Stimulated activated CD8-positive, alpha-beta memory T cell treated with anti-CD3 and anti-CD28 coated beads, Interleukin-12 subunit alpha, Interleukin-12 subunit beta, amount 100 ng/mL, for 4 hours (primary cell): Measurements from ENCODE around the gene DENND1B.
"Not testable (repeated sequence)": the region's sequence is repeated elsewhere in the genome, so short reads cannot be mapped to it uniquely, and the experiment has no call there.

Source experiments
- DNase-seq: peaks from one replicate; pipeline ENCODE4 v3.0.0-alpha.2; 2020; ENCODE audit warnings: low read depth

DENND1B gene

GRCh38 chr1:197553281-197553680, 222.0 kb downstream of the DENND1B start:
- DNase-seq, result no peak

GRCh38 chr1:197546989-197547388, 228.3 kb downstream of the DENND1B start:
- DNase-seq, result no peak

DNA sequence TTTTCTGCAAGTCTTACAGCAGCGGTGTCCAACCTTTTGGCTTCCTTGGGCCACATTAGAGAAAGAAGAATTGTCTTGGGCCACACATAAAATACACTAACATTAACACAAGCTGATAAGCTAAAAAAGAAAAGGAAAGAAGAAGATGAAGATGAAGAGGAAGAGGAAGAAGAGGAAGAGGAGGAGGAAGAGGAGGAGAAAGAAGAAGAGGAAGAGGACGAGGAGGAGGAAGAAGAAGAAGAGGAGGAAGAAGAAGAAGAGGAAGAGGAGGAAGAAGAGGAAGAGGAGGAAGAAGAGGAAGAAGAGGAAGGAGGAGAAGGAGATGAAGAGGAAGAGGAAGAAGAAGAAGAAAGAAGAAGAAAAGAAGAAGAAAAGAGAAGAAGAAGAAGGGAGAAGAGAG, 230.7 kb downstream of the DENND1B start:
- DNase-seq, result no peak

DNA sequence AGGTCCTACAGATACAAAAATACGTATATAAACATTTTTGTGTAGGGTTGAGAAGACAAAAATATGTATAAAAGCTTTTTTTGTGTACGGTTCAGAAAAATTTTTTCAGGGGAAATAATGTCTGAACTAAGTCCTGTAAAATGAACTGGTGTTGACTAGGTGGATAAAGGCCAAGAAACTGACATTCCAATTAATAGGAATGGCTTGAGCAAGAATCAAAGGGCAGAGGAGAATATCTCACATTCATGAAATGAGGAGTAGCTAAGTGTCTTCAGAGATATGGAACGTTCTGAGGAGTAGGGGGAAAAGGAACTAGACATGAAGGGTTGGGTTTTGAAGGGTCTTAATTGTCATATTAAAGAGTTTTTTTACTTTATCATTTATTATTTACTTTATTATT, 231.2 kb downstream of the DENND1B start:
- DNase-seq, result no peak

DNA sequence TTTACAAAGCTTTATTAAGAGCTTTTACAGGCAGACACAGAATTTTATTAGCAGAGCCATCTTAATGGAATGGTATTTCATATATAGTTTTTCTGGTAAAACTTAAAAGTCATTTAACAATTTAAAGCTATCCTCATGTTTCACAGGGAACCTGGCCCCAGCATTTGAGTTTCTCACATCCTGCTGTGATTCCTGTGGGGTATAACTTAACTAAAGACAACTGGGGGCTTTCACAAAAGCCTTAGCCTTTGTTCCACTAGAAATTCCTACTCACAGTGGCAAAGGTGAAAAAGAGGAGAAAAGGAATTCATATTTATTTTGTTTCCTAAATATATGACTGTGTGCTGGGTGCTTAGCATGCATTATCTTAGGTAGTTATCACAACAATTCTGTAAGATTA, 233.9 kb downstream of the DENND1B start:
- no peak for DNase-seq

- DNase-seq, result no peak
Measured at GRCh38 chr1:197526736-197527371, 248.4 kb downstream of the DENND1B start.

- DNase-seq, result no peak
Measured at GRCh38 chr1:197521118-197521739, 254.1 kb downstream of the DENND1B start.

DNA sequence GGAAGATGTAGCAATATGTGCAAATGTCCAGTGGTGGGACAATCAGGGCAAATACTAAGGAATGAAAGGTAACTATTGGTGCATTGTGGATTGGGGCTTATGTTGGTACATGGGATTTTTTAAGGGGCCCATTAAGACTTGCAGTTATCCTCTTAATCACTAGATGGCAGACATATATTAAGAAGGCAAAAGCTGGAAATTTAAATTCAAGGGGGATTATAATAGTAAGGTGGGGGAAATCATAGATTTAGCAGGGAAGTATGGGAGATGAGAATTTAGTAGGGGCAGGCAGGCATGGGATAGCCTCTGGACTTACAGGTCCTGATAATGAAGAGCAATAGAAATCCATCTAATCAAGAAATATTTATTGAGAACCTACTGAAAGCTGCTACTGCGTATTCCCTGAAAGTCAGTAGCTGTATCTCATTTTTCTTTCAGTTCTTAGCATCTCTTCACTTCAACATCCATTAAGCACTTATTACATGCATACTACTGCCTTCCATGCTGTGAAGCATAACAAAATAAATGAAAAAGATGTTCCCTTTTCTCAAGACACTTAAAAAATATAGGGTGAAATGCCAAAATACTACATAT, 255.4 kb downstream of the DENND1B start:
- no peak for DNase-seq

DNA sequence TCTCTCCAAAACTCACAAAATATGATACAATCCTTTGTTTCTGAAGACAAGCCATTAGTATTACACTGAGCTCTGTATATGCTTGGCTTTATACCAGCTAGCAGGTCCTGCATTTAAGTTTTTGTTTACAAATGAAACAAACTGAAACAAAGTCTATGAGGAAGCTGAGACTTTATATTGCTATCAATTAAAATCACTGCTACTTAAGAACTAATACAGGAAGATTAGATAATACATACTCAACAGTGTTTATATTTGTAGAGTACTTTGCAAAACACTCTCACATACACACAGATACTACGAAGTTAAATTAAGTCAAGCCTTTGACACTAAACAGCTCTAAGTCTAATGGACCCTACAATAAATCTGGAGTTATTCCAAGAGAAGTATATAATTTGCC, 259.9 kb downstream of the DENND1B start:
- DNase-seq, result no peak

DNA sequence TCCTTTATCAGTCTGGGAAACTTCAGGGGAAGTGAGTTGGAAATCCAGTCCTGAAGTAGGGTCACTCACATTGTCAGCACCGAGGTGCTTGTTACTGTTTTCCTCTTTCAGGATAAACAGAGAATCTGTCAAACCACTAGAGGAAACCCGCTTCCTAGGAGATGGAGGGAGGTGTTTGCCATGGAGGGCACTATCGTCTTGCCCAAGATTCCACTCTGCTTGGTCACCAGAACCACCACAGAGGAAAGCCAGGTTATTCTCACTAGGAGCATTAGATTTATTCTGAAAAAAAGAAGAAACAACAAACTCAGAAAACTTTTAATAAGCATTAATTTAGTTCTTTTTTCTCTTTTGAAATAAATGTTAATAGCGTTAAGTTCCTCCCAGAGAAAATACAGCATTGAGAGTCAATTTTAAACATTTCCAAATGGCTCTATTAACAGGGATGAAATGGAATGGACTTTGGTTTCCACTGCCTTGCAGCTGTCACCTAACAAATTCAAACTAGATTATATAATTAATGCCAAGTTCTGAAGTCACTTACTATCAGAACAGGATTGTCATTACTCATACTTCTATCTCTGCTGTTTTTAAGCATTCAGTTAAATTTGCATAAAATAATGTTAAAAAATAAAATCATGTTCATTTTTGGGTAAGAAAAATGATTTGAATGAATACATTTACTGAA, 264.4 kb downstream of the DENND1B start:
- DNase-seq, result no peak

- DNase-seq, result no peak
Measured at GRCh38 chr1:197496722-197497121, 278.6 kb downstream of the DENND1B start.

- DNase-seq, result not testable (repeated sequence)
Measured at GRCh38 chr1:197491505-197491904, 283.8 kb downstream of the DENND1B start.

- DNase-seq, result no peak
Measured at GRCh38 chr1:197486946-197487345, 288.3 kb downstream of the DENND1B start.

DNA sequence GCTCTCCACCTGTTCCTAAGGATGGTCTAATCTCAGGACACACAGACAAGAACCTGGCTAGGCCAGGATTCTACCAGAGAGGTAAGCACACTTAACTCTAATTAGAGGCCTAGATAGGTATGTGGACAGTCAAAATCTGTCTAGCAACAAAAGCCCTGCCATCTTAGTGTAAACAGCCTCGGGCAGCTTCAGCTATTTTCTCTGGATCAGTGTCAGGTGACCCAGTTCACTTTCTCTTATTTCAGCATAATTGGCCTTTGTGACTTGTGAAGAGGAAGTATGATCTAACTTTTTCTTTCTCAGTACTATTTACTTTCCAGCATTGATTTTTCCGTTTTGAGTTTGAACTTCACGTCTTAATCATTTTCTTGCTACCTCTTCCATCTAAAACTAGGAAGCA, 289.5 kb downstream of the DENND1B start:
- DNase-seq, result no peak

DNA sequence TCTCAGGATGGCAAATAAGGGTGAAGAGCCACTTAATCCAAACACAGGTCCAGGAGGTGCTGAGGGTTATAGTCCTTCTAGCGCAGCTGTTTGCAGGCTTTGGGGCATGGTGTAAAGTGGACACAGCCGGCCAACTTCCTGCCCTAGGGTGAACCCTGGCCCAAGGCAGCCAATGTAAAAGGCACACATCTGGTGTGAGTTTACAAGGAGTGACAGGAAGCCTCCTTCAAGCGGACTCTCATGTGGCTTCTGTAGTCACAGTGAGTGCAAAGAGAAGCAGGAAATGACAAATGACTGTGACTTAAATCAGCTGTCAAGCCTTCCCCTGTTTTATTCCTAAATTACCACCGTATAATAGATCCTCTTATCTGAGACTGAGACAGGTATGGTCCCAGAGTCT, 294.2 kb downstream of the DENND1B start:
- DNase-seq, result no peak

DNA sequence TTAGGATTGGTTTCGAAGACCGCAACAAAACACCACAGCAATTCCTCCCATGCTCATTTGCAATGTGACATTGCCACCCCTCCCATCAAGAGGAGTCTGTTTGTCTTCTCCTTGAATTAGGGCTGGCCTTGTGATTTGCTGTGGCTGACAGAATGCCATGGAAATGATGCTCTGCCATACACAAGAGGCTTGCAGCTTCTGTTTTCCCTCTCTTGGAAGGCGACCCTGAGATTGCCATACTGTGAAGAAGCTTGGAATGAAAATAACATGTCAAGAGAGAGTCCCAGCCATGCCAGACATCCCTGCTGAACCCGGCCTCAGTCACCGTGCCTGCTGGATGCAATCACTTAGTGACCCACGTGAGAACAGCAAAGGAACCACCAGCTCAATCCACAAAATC, 294.8 kb downstream of the DENND1B start:
- no peak for DNase-seq

GRCh38 chr1:197472141-197472540, 303.1 kb downstream of the DENND1B start:
- no peak for DNase-seq

- no peak for DNase-seq
Measured at GRCh38 chr1:197471248-197471985, 303.9 kb downstream of the DENND1B start.

DNA sequence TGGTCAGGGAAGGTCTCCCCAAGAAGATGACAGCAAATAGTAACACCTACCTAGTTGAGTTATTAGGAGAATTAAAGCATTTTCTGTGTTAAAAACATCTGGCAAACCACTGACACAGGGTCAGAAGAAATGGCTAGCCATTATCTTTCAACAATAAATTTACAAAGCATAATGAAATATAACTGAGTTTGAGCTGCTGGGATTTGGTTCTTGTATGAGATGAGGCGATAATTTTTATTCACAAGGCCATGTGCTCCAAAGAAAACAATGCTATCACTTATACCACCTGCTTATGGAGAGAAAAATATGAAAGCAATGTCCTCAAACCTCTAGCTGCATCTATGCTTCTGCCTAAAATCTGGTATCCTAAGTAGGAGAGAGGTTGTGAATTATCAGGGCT, 304.9 kb downstream of the DENND1B start:
- no peak for DNase-seq

DNA sequence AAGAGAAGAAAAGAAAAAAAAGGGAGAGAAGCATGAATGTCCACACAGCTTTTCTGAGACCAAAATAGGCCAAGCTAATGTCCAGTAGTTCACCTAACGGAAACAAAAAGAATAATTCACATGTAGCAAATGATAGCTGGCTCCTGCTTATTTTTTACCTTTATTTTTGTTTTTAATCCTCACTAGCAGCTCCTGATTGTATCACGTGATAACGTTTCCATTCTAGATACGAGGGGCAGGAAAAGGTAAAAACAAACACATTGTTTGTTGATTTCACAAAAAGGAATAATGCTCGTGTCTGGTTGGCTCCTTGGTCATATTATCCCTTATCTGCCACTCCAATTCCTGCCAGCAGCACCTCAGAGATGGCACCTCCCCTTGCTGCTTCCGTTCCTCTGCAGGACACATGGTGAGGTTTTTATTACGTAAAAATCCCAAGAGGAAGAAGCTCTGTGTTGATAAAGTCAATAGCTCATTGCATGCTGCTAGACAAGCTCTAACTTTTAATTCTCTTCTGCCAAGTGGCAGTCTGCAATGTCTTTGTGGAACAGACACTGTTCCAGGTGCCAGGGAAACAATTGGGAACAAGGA, 305.6 kb downstream of the DENND1B start:
- no peak for DNase-seq

- DNase-seq, result no peak
Measured at GRCh38 chr1:197468543-197469175, 306.6 kb downstream of the DENND1B start.

DNA sequence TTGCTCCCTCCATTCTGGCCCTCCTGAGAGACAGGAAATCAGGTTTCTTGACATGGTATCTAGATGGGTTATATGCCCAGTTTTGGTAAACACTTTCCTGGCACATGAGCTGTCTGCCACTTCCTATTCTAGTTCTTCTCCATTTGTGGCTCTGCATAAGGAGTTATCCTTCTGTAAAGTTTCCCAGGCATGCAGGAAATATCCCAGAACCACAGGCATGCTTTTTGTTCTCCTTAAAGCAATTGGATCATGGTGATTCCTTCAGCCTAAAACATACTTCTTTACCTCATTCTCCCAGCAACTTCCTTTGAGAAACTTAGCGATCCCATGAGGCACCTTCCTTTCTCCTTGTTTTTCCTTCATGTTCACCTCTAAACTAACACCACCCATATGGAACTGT, 307.4 kb downstream of the DENND1B start:
- DNase-seq, result no peak
